HG03064 (cell line): ENCODE data around the gene CTNNBL1.

Experiments used
- ATAC-seq: cut with Tn5 transposase; IDR thresholded peaks from one replicate; pipeline ENCODE4 v1.9.1; 2021; ENCODE audit warnings: low read depth; ENCODE audit not compliant: unreplicated experiment

CTNNBL1 gene

GRCh38 chr20:37875460-37876175, 181.8 kb downstream of the CTNNBL1 start:
- no peak for ATAC-seq

- ATAC-seq: no peak
Measured at GRCh38 chr20:37876863-37877262, 183.0 kb downstream of the CTNNBL1 start.

GRCh38 chr20:37877832-37878772, 184.3 kb downstream of the CTNNBL1 start:
- ATAC-seq: no peak

GRCh38 chr20:37878835-37879599, 185.2 kb downstream of the CTNNBL1 start:
- no peak for ATAC-seq

GRCh38 chr20:37879843-37880242, 186.0 kb downstream of the CTNNBL1 start:
- no peak for ATAC-seq

GRCh38 chr20:37880726-37881591, 187.1 kb downstream of the CTNNBL1 start:
- ATAC-seq: no peak

- no peak for ATAC-seq
Measured at GRCh38 chr20:37881601-37882343, 187.9 kb downstream of the CTNNBL1 start.

- no peak for ATAC-seq
Measured at GRCh38 chr20:37882961-37883712, 189.3 kb downstream of the CTNNBL1 start.

GRCh38 chr20:37885042-37885441, 191.2 kb downstream of the CTNNBL1 start:
- ATAC-seq: no peak

- no peak for ATAC-seq
Measured at GRCh38 chr20:37885593-37886503, 192.0 kb downstream of the CTNNBL1 start.

GRCh38 chr20:37886851-37887297, 193.0 kb downstream of the CTNNBL1 start:
- ATAC-seq: no peak

GRCh38 chr20:37888641-37889040, 194.8 kb downstream of the CTNNBL1 start:
- ATAC-seq: no peak

GRCh38 chr20:37890108-37890507, 196.3 kb downstream of the CTNNBL1 start:
- ATAC-seq: no peak

GRCh38 chr20:37890643-37891042, 196.8 kb downstream of the CTNNBL1 start:
- ATAC-seq: no peak

- ATAC-seq: no peak
Measured at GRCh38 chr20:37892001-37892400, 198.2 kb downstream of the CTNNBL1 start.

GRCh38 chr20:37893566-37894241, 199.9 kb downstream of the CTNNBL1 start:
- ATAC-seq: no peak

GRCh38 chr20:37894454-37894853, 200.6 kb downstream of the CTNNBL1 start:
- ATAC-seq: no peak
